Mesenchymal stem cell (in vitro differentiated cells and primary cell): Measurements from ENCODE around the gene SVOP.

ENCODE experiments used
- DNase-seq: peaks from one replicate; pipeline ENCODE4 v3.0.0-alpha.2; 2013
- H2AFZ ChIP-seq: one replicate; pipeline ENCODE4 v1.6.1; 2013; ENCODE audit warnings: low read depth, mild to moderate bottlenecking, control low read depth, inconsistent platforms, low read length, moderate library complexity
- H2AK5ac ChIP-seq: 2 replicates; pipeline ENCODE4 v1.6.1; 2013; ENCODE audit warnings: low read length, moderate library complexity, mild to moderate bottlenecking, inconsistent platforms; ENCODE audit not compliant: severe bottlenecking
- H2BK120ac ChIP-seq: one replicate; pipeline ENCODE4 v1.6.1; 2013; ENCODE audit warnings: low read depth, mild to moderate bottlenecking, inconsistent platforms, low read length, moderate library complexity
- H2BK12ac ChIP-seq, 2 experiments: one replicate each; pipeline ENCODE4 v1.6.1; 2013; ENCODE audit warnings: inconsistent platforms in 2 of 2, low read length in 2 of 2, mild to moderate bottlenecking in 2 of 2, moderate library complexity in 2 of 2, control low read depth in 1 of 2
- H2BK15ac ChIP-seq: one replicate; pipeline ENCODE4 v1.6.1; 2013; ENCODE audit warnings: mild to moderate bottlenecking, low read depth, inconsistent platforms; ENCODE audit not compliant: poor library complexity, severe bottlenecking
- H2BK5ac ChIP-seq: 2 replicates; pipeline ENCODE4 v1.6.1; 2013; ENCODE audit warnings: low read depth, mild to moderate bottlenecking, low read length, control low read depth, inconsistent platforms; ENCODE audit not compliant: poor library complexity, severe bottlenecking
- H3K14ac ChIP-seq, 2 experiments: one replicate each; pipeline ENCODE4 v1.6.1; 2013; ENCODE audit warnings: inconsistent platforms in 2 of 2, low read length in 2 of 2, control low read depth in 1 of 2, mild to moderate bottlenecking in 1 of 2, moderate library complexity in 1 of 2
- H3K18ac ChIP-seq, 2 experiments: one replicate each; pipeline ENCODE4 v1.6.1; 2013; ENCODE audit warnings: inconsistent platforms in 2 of 2, low read length in 2 of 2, control low read depth in 1 of 2, low read depth in 1 of 2, mild to moderate bottlenecking in 1 of 2
- H3K23ac ChIP-seq, 2 experiments: one replicate each; pipeline ENCODE4 v1.6.1; 2013; ENCODE audit warnings: inconsistent platforms in 2 of 2, low read length in 2 of 2, mild to moderate bottlenecking in 2 of 2, moderate library complexity in 2 of 2, control low read depth in 1 of 2
- H3K27ac ChIP-seq: 2 replicates; pipeline ENCODE4 v1.5.1; 2013; ENCODE audit warnings: mild to moderate bottlenecking, moderate library complexity, low read length, control low read depth, inconsistent platforms; ENCODE audit not compliant: poor library complexity, severe bottlenecking
- H3K27me3 ChIP-seq, 2 experiments: 2 replicates each; pipeline versions ENCODE4 v1.6.1 to v1.7.0; 2013; ENCODE audit warnings: low read length in 2 of 2, mild to moderate bottlenecking in 2 of 2, moderate library complexity in 2 of 2, control low read depth in 1 of 2, inconsistent platforms in 1 of 2; ENCODE audit not compliant: control insufficient read depth in 1 of 2, insufficient read depth in 1 of 2
- H3K36me3 ChIP-seq, 2 experiments: 2 replicates each; pipeline versions ENCODE4 v1.6.1 to v1.7.0; 2013; ENCODE audit warnings: low read length in 2 of 2, control low read depth in 1 of 2, inconsistent platforms in 1 of 2, low read depth in 1 of 2, mild to moderate bottlenecking in 1 of 2; ENCODE audit not compliant: insufficient read depth in 2 of 2, control insufficient read depth in 1 of 2
- H3K4ac ChIP-seq, 2 experiments: one replicate each; pipeline ENCODE4 v1.6.1; 2013; ENCODE audit warnings: inconsistent platforms in 2 of 2, low read length in 2 of 2, mild to moderate bottlenecking in 2 of 2, moderate library complexity in 2 of 2, control low read depth in 1 of 2, low read depth in 1 of 2
- H3K4me1 ChIP-seq: 2 replicates; pipeline ENCODE4 v1.6.1; 2013; ENCODE audit warnings: low read depth, low read length, control low read depth; ENCODE audit not compliant: control insufficient read depth, insufficient read depth
- H3K4me2 ChIP-seq: 2 replicates; pipeline ENCODE4 v1.6.1; 2013; ENCODE audit warnings: low read length, mild to moderate bottlenecking, inconsistent platforms; ENCODE audit not compliant: poor library complexity, severe bottlenecking
- H3K4me3 ChIP-seq, 2 experiments: 2 replicates each; pipeline versions ENCODE4 v1.5.1 to v1.7.0; 2013; ENCODE audit warnings: low read length in 2 of 2, mild to moderate bottlenecking in 2 of 2, control low read depth in 1 of 2, low read depth in 1 of 2; ENCODE audit not compliant: insufficient read depth in 1 of 2
- H3K79me1 ChIP-seq: replicated peaks from 2 replicates; pipeline ENCODE4 v1.6.1; 2013; ENCODE audit warnings: mild to moderate bottlenecking, control low read depth, low read length, inconsistent platforms; ENCODE audit not compliant: poor library complexity, severe bottlenecking
- H3K9ac ChIP-seq: 2 replicates; pipeline ENCODE4 v1.7.0; 2013; ENCODE audit warnings: mild to moderate bottlenecking, low read length, moderate library complexity
- H3K9me3 ChIP-seq: 2 replicates; pipeline ENCODE4 v1.7.0; 2013; ENCODE audit warnings: mild to moderate bottlenecking, low read length; ENCODE audit not compliant: control insufficient read depth
- H4K8ac ChIP-seq: one replicate; pipeline ENCODE4 v1.6.1; 2013; ENCODE audit warnings: inconsistent platforms, mild to moderate bottlenecking, low read length, moderate library complexity
- H4K91ac ChIP-seq: one replicate; pipeline ENCODE4 v1.6.1; 2013; ENCODE audit warnings: mild to moderate bottlenecking, low read length, inconsistent platforms
- whole genome bisulfite sequencing: methylation state at CpG from one replicate; pipeline ENCODE4 v1.1.7; 2013; ENCODE audit warnings: mixed read lengths; 5-methylcytosine and 5-hydroxymethylcytosine counted together

SVOP gene

GRCh38 chr12:108975024-108975593 lies 45.8 kb downstream of the SVOP start:
- H3K4me3 ChIP-seq: no peak overlapping the region
- H3K9ac ChIP-seq: no peak overlapping the region
- H3K18ac ChIP-seq: no peak overlapping the region
- no peak overlapping the region for H3K23ac ChIP-seq
- H2BK5ac ChIP-seq: no peak overlapping the region
- H3K79me1 ChIP-seq: no peaks in the 10 kb centered on the region
- no peaks in the 10 kb centered on the region for H3K9me3 ChIP-seq
- no peak overlapping the region for H2AFZ ChIP-seq
- no peak overlapping the region for H2BK15ac ChIP-seq
- no peak for DNase-seq
- 92% methylated on average over 2 of the region's 2 CpGs for whole genome bisulfite sequencing
- no peak overlapping the region for H4K91ac ChIP-seq
- H2BK12ac ChIP-seq: no peak overlapping the region
- peaks cover 1% of the 10 kb centered on the region for H3K4me1 ChIP-seq
- H3K27ac ChIP-seq: no peak overlapping the region
- no peak overlapping the region for H2BK120ac ChIP-seq
- H3K4me2 ChIP-seq: no peak overlapping the region
- H3K27me3 ChIP-seq: peaks cover 16 to 39% of the 10 kb centered on the region in 2 experiments
- no peak overlapping the region for H4K8ac ChIP-seq
- H2AK5ac ChIP-seq: no peak overlapping the region
- no peaks in the 10 kb centered on the region for H3K36me3 ChIP-seq
- H3K4ac ChIP-seq: no peak overlapping the region
- no peak overlapping the region for H3K14ac ChIP-seq

- Histone ChIP-seq H2AK5ac (no peak overlapping the region), H3K9ac (no peak overlapping the region), H3K4me3 (no peak overlapping the region), H4K8ac (no peak overlapping the region), H3K27ac (no peak overlapping the region), H2BK120ac (no peak overlapping the region), H4K91ac (no peak overlapping the region), H3K14ac (no peak overlapping the region), H3K4me1 (peaks cover 1% of the 10 kb centered on the region), H3K36me3 (no peaks in the 10 kb centered on the region), H3K4me2 (no peak overlapping the region), H2BK5ac (no peak overlapping the region), H3K4ac (no peak overlapping the region), H3K23ac (no peak overlapping the region), H3K9me3 (no peaks in the 10 kb centered on the region), H3K27me3 (peaks cover 21 to 44% of the 10 kb centered on the region in 2 experiments), H2BK12ac (no peak overlapping the region), H2BK15ac (no peak overlapping the region), H2AFZ (no peak overlapping the region), H3K18ac (no peak overlapping the region), H3K79me1 (no peaks in the 10 kb centered on the region)
- DNase-seq: no peak
- WGBS: 67% methylated on average over 4 of the region's 4 CpGs
These were observed 47.2 kb downstream of the SVOP start for GRCh38 chr12:108973629-108974152.

GRCh38 chr12:108972358-108972757 lies 48.5 kb downstream of the SVOP start:
- no peak overlapping the region for H3K9ac ChIP-seq
- H2AFZ ChIP-seq: no peak overlapping the region
- H2BK12ac ChIP-seq: no peak overlapping the region
- H3K4ac ChIP-seq: no peak overlapping the region
- no peak overlapping the region for H4K91ac ChIP-seq
- H2AK5ac ChIP-seq: no peak overlapping the region
- DNase-seq: no peak
- no peak overlapping the region for H3K4me2 ChIP-seq
- 75% methylated on average over 9 of the region's 9 CpGs for WGBS
- no peak overlapping the region for H2BK120ac ChIP-seq
- no peak overlapping the region for H2BK5ac ChIP-seq
- H3K4me3 ChIP-seq: no peak overlapping the region
- no peak overlapping the region for H3K18ac ChIP-seq
- H3K9me3 ChIP-seq: no peaks in the 10 kb centered on the region
- H3K27ac ChIP-seq: no peak overlapping the region
- H3K23ac ChIP-seq: no peak overlapping the region
- no peak overlapping the region for H4K8ac ChIP-seq
- H3K27me3 ChIP-seq: peaks cover 21 to 37% of the 10 kb centered on the region in 2 experiments
- no peak overlapping the region for H2BK15ac ChIP-seq
- no peak overlapping the region for H3K14ac ChIP-seq
- H3K79me1 ChIP-seq: no peaks in the 10 kb centered on the region
- peaks cover 1% of the 10 kb centered on the region for H3K4me1 ChIP-seq
- H3K36me3 ChIP-seq: no peaks in the 10 kb centered on the region

- Histone ChIP-seq H2BK120ac (no peak overlapping the region), H3K9ac (no peak overlapping the region), H3K9me3 (no peaks in the 10 kb centered on the region), H2AFZ (no peak overlapping the region), H3K79me1 (no peaks in the 10 kb centered on the region), H3K4me1 (peaks cover 1% of the 10 kb centered on the region), H4K8ac (no peak overlapping the region), H2AK5ac (no peak overlapping the region), H3K36me3 (no peaks in the 10 kb centered on the region), H2BK15ac (no peak overlapping the region), H3K18ac (no peak overlapping the region), H3K4me2 (no peak overlapping the region), H3K4ac (no peak overlapping the region), H3K14ac (no peak overlapping the region), H3K4me3 (no peak overlapping the region), H3K27me3 (peaks cover 31 to 35% of the 10 kb centered on the region in 2 experiments), H3K27ac (no peak overlapping the region), H4K91ac (no peak overlapping the region), H2BK5ac (no peak overlapping the region), H3K23ac (no peak overlapping the region), H2BK12ac (no peak overlapping the region)
- DNase-seq: no peak
- 67% methylated on average over 2 of the region's 2 CpGs for WGBS
These were observed 51.2 kb downstream of the SVOP start for GRCh38 chr12:108969622-108970021.
